Cardiac fibroblast (primary cell): ENCODE results near the gene YIF1B.

ENCODE experiments used
- DNase-seq, 2 donors: peaks; one replicate each; pipeline versions ENCODE4 v3.0.0 to v3.0.0-alpha.2; 2010; ENCODE audit warnings: low read depth in 2 of 2
- H3K4me3 ChIP-seq, 2 donors: replicated peaks in 1 of 2; 1 replicate in 1 of 2; 2 replicates in 1 of 2; pipeline ENCODE4 v1.5.1; 2011; ENCODE audit warnings: low read depth in 2 of 2, low read length in 2 of 2, mild to moderate bottlenecking in 2 of 2, moderate library complexity in 1 of 2
- CTCF ChIP-seq: IDR thresholded peaks from one replicate; pipeline ENCODE4 v1.5.1; 2011; ENCODE audit warnings: low read depth, mild to moderate bottlenecking, low read length, inconsistent platforms

YIF1B gene

GRCh38 chr19:38277549-38277948 is 38.2 kb downstream of the YIF1B start:
- H3K4me3 ChIP-seq = no peak overlapping the region
- no peak for TF ChIP-seq CTCF
- DNase-seq = peak; percentile 59 to 62

DNA sequence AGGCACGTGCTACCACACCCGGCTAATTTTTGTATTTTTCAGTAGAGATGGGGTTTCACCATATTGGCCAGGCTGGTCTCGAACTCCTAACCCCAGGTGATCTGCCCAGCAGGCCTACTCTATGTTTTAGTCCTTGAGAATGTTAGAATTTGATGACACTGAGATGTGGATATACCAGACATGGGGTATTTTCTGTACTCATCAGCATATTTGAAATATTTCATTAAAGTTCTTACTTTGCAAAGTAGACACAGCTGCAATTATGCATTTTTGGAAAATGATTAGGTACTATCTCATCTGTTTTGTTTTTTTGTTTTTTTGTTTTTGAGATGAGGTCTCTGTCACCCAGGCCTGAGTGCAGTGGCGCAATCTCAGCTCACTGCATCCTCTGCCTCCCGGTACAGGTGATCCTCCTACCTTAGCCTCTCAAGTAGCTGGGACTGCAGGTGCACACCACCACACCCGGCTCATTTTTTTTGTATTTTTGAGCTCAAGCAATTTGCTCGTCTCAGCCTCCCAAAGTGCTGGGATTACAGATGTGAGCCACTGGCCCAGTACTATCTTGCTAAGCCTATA is 38.7 kb downstream of the YIF1B start:
- no peak for DNase-seq
- TF ChIP-seq CTCF = no peak
- H3K4me3 ChIP-seq = no peak overlapping the region

DNA sequence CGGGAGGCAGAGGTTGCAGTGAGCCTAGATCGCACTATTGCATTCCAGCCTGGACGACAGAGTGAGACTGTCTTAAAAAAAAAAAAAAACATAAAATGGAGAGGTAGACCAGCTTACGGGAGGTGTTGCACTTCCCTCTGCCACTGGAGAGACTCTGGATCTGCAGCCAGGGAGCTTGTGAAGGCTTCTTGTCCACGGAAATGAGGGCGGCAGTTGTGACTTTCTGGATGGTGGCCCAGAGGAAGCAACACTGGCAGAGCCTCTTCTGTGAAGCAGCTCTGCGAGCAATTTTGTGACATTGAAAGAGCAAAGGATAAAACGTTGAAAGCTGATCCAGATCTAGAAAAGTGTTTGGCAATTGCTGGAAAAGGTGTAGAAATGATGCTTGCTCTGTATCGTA is 41.0 kb downstream of the YIF1B start:
- no peak for TF ChIP-seq CTCF
- H3K4me3 ChIP-seq = no peak overlapping the region
- no peak for DNase-seq

GRCh38 chr19:38273499-38273898 is 42.2 kb downstream of the YIF1B start:
- TF ChIP-seq CTCF = no peak
- no peak overlapping the region for H3K4me3 ChIP-seq
- DNase-seq = no peak

DNA sequence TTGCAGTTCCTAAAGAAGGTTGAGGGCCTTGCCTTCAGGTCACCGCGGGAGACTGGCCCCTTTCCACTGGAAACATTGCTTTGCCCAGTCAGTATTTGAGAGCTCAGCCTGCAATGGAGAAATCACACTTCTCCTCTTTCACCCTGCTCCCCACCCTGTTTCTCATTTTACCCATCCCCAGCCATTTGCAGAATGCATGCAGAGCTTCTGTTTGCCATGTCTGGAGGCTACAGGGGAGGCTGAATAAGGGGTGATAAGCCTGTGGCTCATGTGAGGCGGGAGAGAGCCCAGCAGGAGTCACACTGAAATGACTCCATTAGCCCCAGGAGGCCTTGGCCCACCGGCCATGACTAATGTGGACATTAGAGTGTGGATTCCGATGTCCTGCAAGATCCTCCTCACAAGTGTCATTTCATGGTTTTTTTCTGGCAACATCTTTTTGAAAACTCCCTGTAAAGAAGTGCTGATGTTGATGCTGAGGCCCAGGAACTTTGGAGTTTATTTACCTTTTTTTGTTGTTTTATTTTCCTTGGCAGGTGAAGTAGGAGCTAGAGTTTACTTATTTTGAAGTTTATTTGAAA is 45.1 kb downstream of the YIF1B start:
- no peak for TF ChIP-seq CTCF
- no peak overlapping the region for H3K4me3 ChIP-seq
- peak in 1 of 2 donors; percentile 32 for DNase-seq

GRCh38 chr19:38268539-38268938 is 47.2 kb downstream of the YIF1B start:
- H3K4me3 ChIP-seq = no peak overlapping the region
- DNase-seq = no peak
- TF ChIP-seq CTCF = no peak
